IMR-90 (cell line): ENCODE data around the gene TMEM14B.

Source experiments
- POLR2A ChIP-seq: IDR thresholded peaks from 2 replicates; pipeline ENCODE4 v1.6.1; 2012; ENCODE audit warnings: mild to moderate bottlenecking, low read depth, low read length
- TF ChIP-seq, protein P1 (sequence below): conservative IDR thresholded peaks from 2 replicates; pipeline ENCODE4 v1.5.1; 2012; ENCODE audit warnings: mild to moderate bottlenecking, low read depth, low read length, improper control_type of control experiment

DNA sequence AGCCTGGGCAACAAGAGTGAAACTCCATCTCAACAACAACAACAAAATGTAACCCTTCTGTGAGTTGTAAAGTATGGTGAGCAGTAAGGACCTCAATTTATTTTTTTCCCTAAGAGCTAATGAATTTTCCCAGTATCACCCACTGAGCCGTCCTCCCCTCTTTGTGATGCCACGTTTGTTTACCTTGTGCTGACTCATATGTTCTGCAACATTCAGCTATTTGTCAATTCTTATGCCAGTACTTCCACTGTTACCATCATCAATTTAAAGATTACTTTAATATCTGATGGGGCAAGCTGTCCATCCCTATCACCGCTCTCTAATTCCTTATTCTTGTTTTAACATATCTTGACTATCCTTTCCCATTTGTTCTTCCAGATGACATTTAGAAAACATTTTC is 53.2 kb downstream of the TMEM14B start:
- TF ChIP-seq, protein P1, sequence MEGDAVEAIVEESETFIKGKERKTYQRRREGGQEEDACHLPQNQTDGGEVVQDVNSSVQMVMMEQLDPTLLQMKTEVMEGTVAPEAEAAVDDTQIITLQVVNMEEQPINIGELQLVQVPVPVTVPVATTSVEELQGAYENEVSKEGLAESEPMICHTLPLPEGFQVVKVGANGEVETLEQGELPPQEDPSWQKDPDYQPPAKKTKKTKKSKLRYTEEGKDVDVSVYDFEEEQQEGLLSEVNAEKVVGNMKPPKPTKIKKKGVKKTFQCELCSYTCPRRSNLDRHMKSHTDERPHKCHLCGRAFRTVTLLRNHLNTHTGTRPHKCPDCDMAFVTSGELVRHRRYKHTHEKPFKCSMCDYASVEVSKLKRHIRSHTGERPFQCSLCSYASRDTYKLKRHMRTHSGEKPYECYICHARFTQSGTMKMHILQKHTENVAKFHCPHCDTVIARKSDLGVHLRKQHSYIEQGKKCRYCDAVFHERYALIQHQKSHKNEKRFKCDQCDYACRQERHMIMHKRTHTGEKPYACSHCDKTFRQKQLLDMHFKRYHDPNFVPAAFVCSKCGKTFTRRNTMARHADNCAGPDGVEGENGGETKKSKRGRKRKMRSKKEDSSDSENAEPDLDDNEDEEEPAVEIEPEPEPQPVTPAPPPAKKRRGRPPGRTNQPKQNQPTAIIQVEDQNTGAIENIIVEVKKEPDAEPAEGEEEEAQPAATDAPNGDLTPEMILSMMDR: no peak
- no peak for TF ChIP-seq POLR2A
